Measurements from ENCODE around the gene NTNG1. TPM values are rescaled to one million over a fixed set of nuclear protein-coding genes. Genes with fewer than 3 reads are reported as not detected.

NTNG1 gene
- total and polyA plus RNA-seq, 2 of the 8 experiments (the other 6 are each of a cell fraction or from before 2014, with no cell fraction given), result 1.2 to 4.1 TPM

GRCh38 chr1:107228704-107229371 is 88.0 kb downstream of the NTNG1 start (continued):
- TF ChIP-seq CTCF (IDR thresholded peaks at IDR 0.05; ENCODE audit: control extremely low read depth in 1 of 3, insufficient read depth in 1 of 3, low read depth in 1 of 3, low read length in 3 of 3) (no peak), SIN3A (conservative IDR thresholded peaks at IDR 0.05 in 1 of 2, IDR thresholded peaks at IDR 0.05 in 1 of 2; ENCODE audit: low read depth in 1 of 2, low read length in 2 of 2) (no peak)
